MM.1S (cell line): ENCODE measurements around the gene TAS1R2.

Source experiments
- DNase-seq: peaks from one replicate; pipeline ENCODE4 v3.0.0-alpha.2; 2015
- H2AFZ ChIP-seq: fragments of 300-600 bp; sonication (generic); 2 replicates; pipeline ENCODE4 v1.6.0; 2016; ENCODE audit warnings: antibody characterized with exemption, low read length
- H3F3A ChIP-seq: fragments of 300-600 bp; sonication (generic); 2 replicates; pipeline ENCODE4 v1.6.1; 2016; ENCODE audit warnings: mild to moderate bottlenecking, antibody characterized with exemption, low read length, moderate library complexity, mixed read lengths; ENCODE audit not compliant: insufficient read depth
- H3K27ac ChIP-seq: fragments of 300-600 bp; sonication (generic); 2 replicates; pipeline ENCODE4 v1.5.1; 2016; ENCODE audit warnings: mild to moderate bottlenecking, low read length
- H3K27me3 ChIP-seq: fragments of 300-600 bp; sonication (generic); replicated peaks from 2 replicates; pipeline ENCODE4 v1.6.0; 2016; ENCODE audit warnings: low read length; ENCODE audit not compliant: insufficient read depth
- H3K36me3 ChIP-seq: fragments of 300-600 bp; sonication (generic); replicated peaks from 2 replicates; pipeline ENCODE4 v1.6.1; 2016; ENCODE audit warnings: mild to moderate bottlenecking, low read length, mixed read lengths; ENCODE audit not compliant: insufficient read depth
- H3K4me1 ChIP-seq: fragments of 300-600 bp; sonication (generic); 2 replicates; pipeline ENCODE4 v1.6.1; 2016; ENCODE audit warnings: low read length, mixed read lengths
- H3K4me2 ChIP-seq: fragments of 300-600 bp; sonication (generic); 2 replicates; pipeline ENCODE4 v1.6.0; 2016; ENCODE audit warnings: low read depth, low read length
- H3K4me3 ChIP-seq: fragments of 300-600 bp; sonication (generic); 2 replicates; pipeline ENCODE4 v1.5.1; 2016; ENCODE audit warnings: low read length, mixed read lengths
- H3K79me2 ChIP-seq: fragments of 300-600 bp; sonication (generic); 2 replicates; pipeline ENCODE4 v1.6.1; 2016; ENCODE audit warnings: mixed run types, low read length, mixed read lengths
- H3K9ac ChIP-seq: fragments of 300-600 bp; sonication (generic); 2 replicates; pipeline ENCODE4 v1.6.1; 2016; ENCODE audit warnings: low read length, mixed read lengths
- H3K9me2 ChIP-seq: fragments of 300-600 bp; sonication (generic); replicated peaks from 2 replicates; pipeline ENCODE4 v1.6.1; 2016; ENCODE audit warnings: mild to moderate bottlenecking, low read length, mixed read lengths; ENCODE audit not compliant: insufficient read depth
- H3K9me3 ChIP-seq: fragments of 300-600 bp; sonication (generic); replicated peaks from 2 replicates; pipeline ENCODE4 v1.6.1; 2016; ENCODE audit warnings: mild to moderate bottlenecking, low read length, mixed read lengths; ENCODE audit not compliant: insufficient read depth
- H4K20me1 ChIP-seq: fragments of 300-600 bp; sonication (generic); 2 replicates; pipeline ENCODE4 v1.6.1; 2016; ENCODE audit warnings: mild to moderate bottlenecking, low read length, moderate library complexity, mixed read lengths; ENCODE audit not compliant: insufficient read depth
- CTCF ChIP-seq: fragments of 300-600 bp; sonication (generic); IDR thresholded peaks from 2 replicates; pipeline ENCODE4 v1.5.1; 2016; ENCODE audit warnings: antibody characterized with exemption, low read length, mixed read lengths
- EZH2 ChIP-seq: fragments of 300-600 bp; sonication (generic); optimal IDR thresholded peaks from 2 replicates; pipeline ENCODE3; 2017; ENCODE audit warnings: low read depth, mild to moderate bottlenecking, antibody characterized with exemption, low read length, mixed read lengths
- EZH2phosphoT487 ChIP-seq: fragments of 300-600 bp; sonication (generic); IDR thresholded peaks from 2 replicates; pipeline ENCODE4 v1.6.1; 2018; ENCODE audit warnings: antibody characterized with exemption, low read length

Gene TAS1R2

GRCh38 chr1:18812453-18812939 is 47.0 kb downstream of the TAS1R2 start:
- H3K79me2 ChIP-seq: no peaks in the 10 kb centered on the region
- H3K4me2 ChIP-seq: no peak overlapping the region
- H3K9me3 ChIP-seq: no peaks in the 10 kb centered on the region
- H2AFZ ChIP-seq: no peak overlapping the region
- TF ChIP-seq EZH2phosphoT487 (no peak), EZH2 (no peak), CTCF (no peak)
- H3K9ac ChIP-seq: no peak overlapping the region
- no peaks in the 10 kb centered on the region for H4K20me1 ChIP-seq
- H3K9me2 ChIP-seq: no peaks in the 10 kb centered on the region
- no peaks in the 10 kb centered on the region for H3K36me3 ChIP-seq
- DNase-seq: no peak
- H3K4me3 ChIP-seq: no peak overlapping the region
- peaks cover 95% of the 10 kb centered on the region for H3K27me3 ChIP-seq
- H3K4me1 ChIP-seq: no peaks in the 10 kb centered on the region
- H3K27ac ChIP-seq: no peak overlapping the region
- H3F3A ChIP-seq: no peaks in the 10 kb centered on the region

GRCh38 chr1:18811733-18812452 is 47.6 kb downstream of the TAS1R2 start:
- no peaks in the 10 kb centered on the region for H3K4me1 ChIP-seq
- no peak for DNase-seq
- no peaks in the 10 kb centered on the region for H3F3A ChIP-seq
- no peaks in the 10 kb centered on the region for H3K9me2 ChIP-seq
- no peaks in the 10 kb centered on the region for H3K79me2 ChIP-seq
- H3K9me3 ChIP-seq: no peaks in the 10 kb centered on the region
- no peak overlapping the region for H3K27ac ChIP-seq
- no peak overlapping the region for H2AFZ ChIP-seq
- H3K36me3 ChIP-seq: no peaks in the 10 kb centered on the region
- no peak overlapping the region for H3K4me2 ChIP-seq
- H4K20me1 ChIP-seq: no peaks in the 10 kb centered on the region
- no peak overlapping the region for H3K9ac ChIP-seq
- H3K27me3 ChIP-seq: peaks cover 91% of the 10 kb centered on the region
- H3K4me3 ChIP-seq: no peak overlapping the region
- TF ChIP-seq CTCF (no peak), EZH2 (no peak), EZH2phosphoT487 (no peak)

- no peak overlapping the region for H2AFZ ChIP-seq
- H3K4me1 ChIP-seq: no peaks in the 10 kb centered on the region
- H3K4me3 ChIP-seq: no peak overlapping the region
- H3K4me2 ChIP-seq: no peak overlapping the region
- no peaks in the 10 kb centered on the region for H3K9me3 ChIP-seq
- peaks cover 94% of the 10 kb centered on the region for H3K27me3 ChIP-seq
- no peaks in the 10 kb centered on the region for H3K79me2 ChIP-seq
- no peak overlapping the region for H3K9ac ChIP-seq
- no peaks in the 10 kb centered on the region for H3K36me3 ChIP-seq
- no peak overlapping the region for H3K27ac ChIP-seq
- no peaks in the 10 kb centered on the region for H3F3A ChIP-seq
- no peaks in the 10 kb centered on the region for H4K20me1 ChIP-seq
- TF ChIP-seq CTCF: no peak
- TF ChIP-seq EZH2: no peak
- no peak for TF ChIP-seq EZH2phosphoT487
- H3K9me2 ChIP-seq: no peaks in the 10 kb centered on the region
- no peak for DNase-seq
Measured at GRCh38 chr1:18809953-18810899, 49.2 kb downstream of the TAS1R2 start.
